Transverse colon (tissue), 4 donors: ENCODE data around the gene PHKG1. TPM values are rescaled to one million over a fixed set of nuclear protein-coding genes. Genes with fewer than 3 reads are reported as not detected.
"Not testable (repeated sequence)": the region's sequence is repeated elsewhere in the genome, so short reads cannot be mapped to it uniquely, and the experiment has no call there.

Experiments
- DNase-seq: peaks from one replicate; pipeline ENCODE4 v3.0.0-alpha.2; 2019
- H3K27ac ChIP-seq, 4 donors: fragments of 200-600 bp; sonication (generic); 2 replicates each; pipeline ENCODE4 v1.5.1; 2016 to 2018; ENCODE audit warnings: inconsistent platforms in 4 of 4
- H3K27me3 ChIP-seq: fragments of 200-600 bp; sonication (generic); 2 replicates; pipeline ENCODE4 v1.5.1; 2017; ENCODE audit warnings: inconsistent platforms
- H3K36me3 ChIP-seq, 4 donors: fragments of 200-600 bp; sonication (generic); 2 replicates each; pipeline ENCODE4 v1.5.1; 2017 to 2019; ENCODE audit warnings: inconsistent platforms in 4 of 4
- H3K4me1 ChIP-seq, 4 donors: fragments of 200-600 bp; sonication (generic); 2 replicates each; pipeline ENCODE4 v1.5.1; 2017 to 2020; ENCODE audit warnings: inconsistent platforms in 4 of 4
- H3K4me3 ChIP-seq, 4 donors: fragments of 200-600 bp; sonication (generic); 1 replicate in 1 of 4; 2 replicates in 3 of 4; pipeline versions ENCODE4 v1.5.1 to v1.6.1; 2017 to 2019; ENCODE audit warnings: inconsistent platforms in 4 of 4
- H3K9me3 ChIP-seq, 2 donors: fragments of 200-600 bp; sonication (generic); 2 replicates each; pipeline ENCODE4 v1.5.1; 2017 to 2019; ENCODE audit warnings: inconsistent platforms in 2 of 2
- EP300 ChIP-seq: sonication (generic); formaldehyde crosslinking; IDR thresholded peaks from one replicate; pipeline ENCODE4 v1.6.1; 2017; ENCODE audit warnings: antibody characterized with exemption, low read depth
- POLR2A ChIP-seq: fragments of 450-650 bp; IDR thresholded peaks from one replicate; pipeline ENCODE4 v1.6.1; 2016; ENCODE audit warnings: antibody characterized with exemption, mild to moderate bottlenecking, moderate library complexity
- POLR2AphosphoS5 ChIP-seq, 3 donors: sonication (generic); formaldehyde crosslinking; IDR thresholded peaks; one replicate each; pipeline ENCODE4 v1.6.1; 2016; ENCODE audit warnings: antibody characterized with exemption in 3 of 3
- WGBS, 2 donors: methylation state at CpG; one replicate each; pipeline ENCODE4 v1.1.5; 2018; ENCODE audit warnings: low coverage in 1 of 2; 5-methylcytosine and 5-hydroxymethylcytosine counted together
- in situ Hi-C, 4 donors: fragments of 200-750 bp; cut with MboI; loops; one replicate each; pipeline versions ENCODE4 v1.15.0 to v1.15.1; 2017; ENCODE audit warnings: low sequenced_read_pairs in 3 of 4, low pct_ligation_motif_present in 1 of 4, low pct_unique_long_range_greater_than_20kb in 1 of 4
- intact Hi-C: fragments of 100-400 bp; cut with DNase I; formaldehyde crosslinking; loops from one replicate; pipeline ENCODE4 v1.15.1; 2023; ENCODE audit warnings: low total_unique reads
- total RNA-seq, 4 donors: library from RNA; depleted of rRNA; stranded (reverse); fragments of >200 nt; gene quantifications; one replicate each; pipeline ENCODE4 v1.1.0, GENCODE V29; 2016
- TF ChIP-seq, protein P1 (sequence below), 5 experiments: fragments of 200-600 bp in 3 of 5; fragments of 450-650 bp in 2 of 5; sonication (generic) in 3 of 5; IDR thresholded peaks; 1 replicate in 2 of 5; 2 replicates in 3 of 5; pipeline ENCODE4 v1.5.1; 2016 to 2017; ENCODE audit warnings: antibody characterized with exemption in 5 of 5, inconsistent platforms in 3 of 5, mild to moderate bottlenecking in 2 of 5, moderate library complexity in 1 of 5

PHKG1 gene
- total RNA-seq, 4 donors from 2014 or later: 1.2 to 9.7 (median 1.6) TPM; not detected in 1

DNA sequence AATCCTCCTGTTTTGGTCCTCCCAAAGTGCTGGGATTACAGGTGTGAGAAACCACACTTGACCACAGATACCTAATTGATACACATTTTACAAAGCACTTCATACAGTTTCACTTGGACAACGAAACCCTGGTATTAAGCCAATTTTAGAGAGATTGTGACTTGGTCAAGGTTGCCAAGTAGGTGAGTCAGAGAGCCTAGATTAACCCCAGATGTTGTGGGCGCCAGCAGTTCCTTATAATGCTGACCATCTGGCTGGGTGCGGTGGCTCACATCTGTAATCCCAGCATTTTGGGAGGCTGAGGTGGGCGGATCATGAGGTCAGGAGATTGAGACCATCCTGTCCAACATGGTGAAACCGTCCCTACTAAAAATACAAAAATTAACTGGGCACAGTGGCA lies 4.9 kb upstream of the PHKG1 start:
- Histone ChIP-seq H3K27me3 (no peaks in the 10 kb centered on the region), H3K36me3 (peaks cover 0 to 29% (median 14%) of the 10 kb centered on the region in 4 donors), H3K27ac (no peak overlapping the region), H3K9me3 (no peaks in the 10 kb centered on the region), H3K4me3 (no peak overlapping the region), H3K4me1 (peaks cover 0 to 8% (median 4%) of the 10 kb centered on the region in 4 donors)
- WGBS, 2 donors: 67 to 69% methylated on average over 5 of the region's 5 CpGs
- in situ Hi-C loops: no loop called here
- intact Hi-C loops: no loop called here
- TF ChIP-seq, protein P1, sequence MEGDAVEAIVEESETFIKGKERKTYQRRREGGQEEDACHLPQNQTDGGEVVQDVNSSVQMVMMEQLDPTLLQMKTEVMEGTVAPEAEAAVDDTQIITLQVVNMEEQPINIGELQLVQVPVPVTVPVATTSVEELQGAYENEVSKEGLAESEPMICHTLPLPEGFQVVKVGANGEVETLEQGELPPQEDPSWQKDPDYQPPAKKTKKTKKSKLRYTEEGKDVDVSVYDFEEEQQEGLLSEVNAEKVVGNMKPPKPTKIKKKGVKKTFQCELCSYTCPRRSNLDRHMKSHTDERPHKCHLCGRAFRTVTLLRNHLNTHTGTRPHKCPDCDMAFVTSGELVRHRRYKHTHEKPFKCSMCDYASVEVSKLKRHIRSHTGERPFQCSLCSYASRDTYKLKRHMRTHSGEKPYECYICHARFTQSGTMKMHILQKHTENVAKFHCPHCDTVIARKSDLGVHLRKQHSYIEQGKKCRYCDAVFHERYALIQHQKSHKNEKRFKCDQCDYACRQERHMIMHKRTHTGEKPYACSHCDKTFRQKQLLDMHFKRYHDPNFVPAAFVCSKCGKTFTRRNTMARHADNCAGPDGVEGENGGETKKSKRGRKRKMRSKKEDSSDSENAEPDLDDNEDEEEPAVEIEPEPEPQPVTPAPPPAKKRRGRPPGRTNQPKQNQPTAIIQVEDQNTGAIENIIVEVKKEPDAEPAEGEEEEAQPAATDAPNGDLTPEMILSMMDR (IDR thresholded peaks at IDR 0.05): no peak
- TF ChIP-seq POLR2AphosphoS5 (IDR thresholded peaks at IDR 0.05): peak in 2 of 3 donors; percentile 7 to 30
- DNase-seq: no peak

- DNase-seq, H3K9me3 ChIP-seq, H3K27me3 ChIP-seq, H3K4me3 ChIP-seq, in situ Hi-C loops, H3K36me3 ChIP-seq, intact Hi-C loops: not testable (repeated sequence)
- 73% methylated on average over 6 of the region's 6 CpGs; no CpG with 5 or more reads in 1 of the 2 donors for WGBS, 2 donors
- Histone ChIP-seq H3K27ac (peak overlapping the region; percentile 66 to 84 (median 72)), H3K4me1 (peaks cover 0 to 21% (median 10%) of the 10 kb centered on the region in 4 donors)
These were observed 364 bp downstream of the PHKG1 start for GRCh38 chr7:56092388-56092787.

GRCh38 chr7:56091591-56091990 lies 1.2 kb downstream of the PHKG1 start:
- no peaks in the 10 kb centered on the region for H3K9me3 ChIP-seq
- H3K27me3 ChIP-seq: no peaks in the 10 kb centered on the region
- peak overlapping the region; percentile 66 to 84 (median 72) for H3K27ac ChIP-seq
- intact Hi-C loops (no loop called here), in situ Hi-C loops (no loop called here)
- H3K4me1 ChIP-seq: peaks cover 0 to 21% (median 10%) of the 10 kb centered on the region in 4 donors
- no peak overlapping the region for H3K4me3 ChIP-seq
- H3K36me3 ChIP-seq: no peaks in the 10 kb centered on the region
- WGBS, 2 donors: 61% methylated on average over 3 of the region's 3 CpGs; no CpG with 5 or more reads in 1 of the 2 donors
- DNase-seq: peak; percentile 24
- no peak for TF ChIP-seq POLR2A
- TF ChIP-seq, protein P1 (IDR thresholded peaks at IDR 0.05): no peak
- no peak for TF ChIP-seq EP300
- TF ChIP-seq POLR2AphosphoS5 (IDR thresholded peaks at IDR 0.05): peak in 1 of 3 donors; percentile 41

DNA sequence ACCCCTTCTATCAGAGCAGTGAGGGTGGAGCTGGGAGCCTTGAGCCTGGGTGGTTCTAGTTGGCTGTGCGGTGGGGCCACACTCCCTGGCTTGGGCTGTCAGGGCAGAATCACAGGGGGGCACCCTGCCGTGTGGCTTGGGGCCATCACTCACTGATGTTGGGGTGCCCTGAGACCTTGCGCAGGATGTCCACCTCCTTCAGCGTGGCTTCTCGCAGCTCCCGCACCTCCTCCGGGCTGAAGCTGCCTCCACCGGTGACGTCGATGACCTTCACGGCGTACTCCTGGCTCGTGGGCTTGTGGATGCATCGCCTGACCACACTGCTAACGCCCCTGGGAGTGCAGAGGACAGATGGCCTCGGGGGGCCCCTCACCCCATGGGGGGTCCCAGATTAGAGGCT lies 5.3 kb downstream of the PHKG1 start:
- TF ChIP-seq POLR2A (no peak), EP300 (no peak), POLR2AphosphoS5 (IDR thresholded peaks at IDR 0.05) (no peak)
- TF ChIP-seq, protein P1 (IDR thresholded peaks at IDR 0.05): no peak
- intact Hi-C loops (no loop called here), in situ Hi-C loops (no loop called here)
- DNase-seq: no peak
- Histone ChIP-seq H3K27me3 (no peaks in the 10 kb centered on the region), H3K4me3 (no peak overlapping the region), H3K36me3 (no peaks in the 10 kb centered on the region), H3K9me3 (no peaks in the 10 kb centered on the region), H3K27ac (no peak overlapping the region), H3K4me1 (peaks cover 0 to 15% (median 11%) of the 10 kb centered on the region in 4 donors)
- WGBS, 2 donors: 92% methylated on average over 16 of the region's 16 CpGs; no CpG with 5 or more reads in 1 of the 2 donors

DNA sequence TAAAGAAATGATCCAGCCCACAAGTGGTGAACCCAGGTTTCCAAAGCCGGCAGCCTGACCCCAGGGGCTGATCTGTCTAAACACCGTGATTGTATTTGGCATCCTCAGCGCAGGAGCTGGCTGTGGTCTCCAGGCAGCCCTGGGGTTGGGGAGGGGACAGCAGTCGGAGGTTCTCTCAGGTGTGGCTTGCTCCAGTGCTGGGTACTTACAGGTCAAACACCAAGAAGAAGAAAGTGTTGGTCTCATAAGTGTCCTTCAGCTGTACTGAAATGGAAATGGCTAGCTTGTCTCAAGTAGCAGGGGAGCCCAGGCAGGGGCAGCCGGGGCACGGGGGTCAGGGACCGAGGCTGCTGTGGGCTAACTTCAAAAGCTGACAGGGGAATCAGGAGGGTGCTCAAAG lies 6.0 kb downstream of the PHKG1 start:
- no peak overlapping the region for H3K4me3 ChIP-seq
- H3K9me3 ChIP-seq: no peaks in the 10 kb centered on the region
- TF ChIP-seq POLR2AphosphoS5 (IDR thresholded peaks at IDR 0.05) (no peak), POLR2A (no peak), EP300 (no peak)
- TF ChIP-seq, protein P1 (IDR thresholded peaks at IDR 0.05): no peak
- no peaks in the 10 kb centered on the region for H3K27me3 ChIP-seq
- in situ Hi-C loops: no loop called here
- no peak for DNase-seq
- 95% methylated on average over 7 of the region's 7 CpGs; no CpG with 5 or more reads in 1 of the 2 donors for WGBS, 2 donors
- peaks cover 0 to 8% (median 7%) of the 10 kb centered on the region in 4 donors for H3K4me1 ChIP-seq
- intact Hi-C loops: no loop called here
- H3K27ac ChIP-seq: no peak overlapping the region
- H3K36me3 ChIP-seq: no peaks in the 10 kb centered on the region
